ENCODE measurements around the gene ZER1. TPM values are rescaled to one million over a fixed set of nuclear protein-coding genes. Genes with fewer than 3 reads are reported as not detected.

ZER1 gene
- total RNA-seq, 1 experiment from 2014 or later: 28.6 TPM

DNA sequence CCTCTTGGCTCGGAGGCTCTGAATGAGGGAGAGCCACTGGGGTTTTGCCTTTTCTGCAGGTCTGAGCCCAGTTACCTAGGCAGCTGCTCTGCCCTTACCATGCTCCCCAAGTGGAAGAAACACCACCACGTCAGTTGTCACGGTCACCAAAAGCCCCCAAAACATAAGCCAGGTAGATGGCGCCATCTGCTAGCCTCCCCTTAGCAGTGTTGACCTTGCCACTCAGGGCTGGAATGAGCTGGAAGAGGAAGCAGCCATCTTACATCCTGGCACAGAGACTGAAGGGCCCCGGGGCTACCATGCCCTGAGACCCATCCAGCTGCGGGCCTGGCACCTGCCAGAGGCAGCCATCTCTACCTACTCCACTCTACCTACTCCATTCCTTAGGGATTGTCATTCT, 7.4 kb downstream of the ZER1 start:
- TF ChIP-seq, protein P1, sequence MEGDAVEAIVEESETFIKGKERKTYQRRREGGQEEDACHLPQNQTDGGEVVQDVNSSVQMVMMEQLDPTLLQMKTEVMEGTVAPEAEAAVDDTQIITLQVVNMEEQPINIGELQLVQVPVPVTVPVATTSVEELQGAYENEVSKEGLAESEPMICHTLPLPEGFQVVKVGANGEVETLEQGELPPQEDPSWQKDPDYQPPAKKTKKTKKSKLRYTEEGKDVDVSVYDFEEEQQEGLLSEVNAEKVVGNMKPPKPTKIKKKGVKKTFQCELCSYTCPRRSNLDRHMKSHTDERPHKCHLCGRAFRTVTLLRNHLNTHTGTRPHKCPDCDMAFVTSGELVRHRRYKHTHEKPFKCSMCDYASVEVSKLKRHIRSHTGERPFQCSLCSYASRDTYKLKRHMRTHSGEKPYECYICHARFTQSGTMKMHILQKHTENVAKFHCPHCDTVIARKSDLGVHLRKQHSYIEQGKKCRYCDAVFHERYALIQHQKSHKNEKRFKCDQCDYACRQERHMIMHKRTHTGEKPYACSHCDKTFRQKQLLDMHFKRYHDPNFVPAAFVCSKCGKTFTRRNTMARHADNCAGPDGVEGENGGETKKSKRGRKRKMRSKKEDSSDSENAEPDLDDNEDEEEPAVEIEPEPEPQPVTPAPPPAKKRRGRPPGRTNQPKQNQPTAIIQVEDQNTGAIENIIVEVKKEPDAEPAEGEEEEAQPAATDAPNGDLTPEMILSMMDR (IDR thresholded peaks at IDR 0.05; ENCODE audit: insufficient read depth in 1 of 2, low read depth in 1 of 2, low read length in 1 of 2, severe bottlenecking in 1 of 2, unreplicated experiment in 1 of 2): no peak
- Mint-ChIP-seq H3K36me3 (ENCODE audit: insufficient read depth, unreplicated experiment) (peaks cover 7% of the 10 kb centered on the region), H3K9me3 (ENCODE audit: unreplicated experiment) (no peaks in the 10 kb centered on the region), H3K27me3 (ENCODE audit: insufficient read depth, unreplicated experiment) (no peaks in the 10 kb centered on the region), H3K27ac (ENCODE audit: unreplicated experiment) (no peak overlapping the region), H3K4me3 (ENCODE audit: unreplicated experiment) (no peak overlapping the region), H3K4me1 (ENCODE audit: low read depth, unreplicated experiment) (peaks cover 17% of the 10 kb centered on the region)
- intact Hi-C loops (cut with micrococcal nuclease; ENCODE audit: unreplicated experiment): no loop called here
- CTCF ChIA-PET: interaction anchor here (0.8 kb wide), 1 partner anchor 29 kb away, joined by 3 read pairs; no protein-coding TSS in a partner anchor
- Histone ChIP-seq H3K9me3 (no peaks in the 10 kb centered on the region), H3K4me1 (no peaks in the 10 kb centered on the region; the same call in 1 of the 2 replicates), H3K27me3 (replicated peaks; ENCODE audit: control insufficient read depth, insufficient read depth, low read length) (no peaks in the 10 kb centered on the region), H3K4me3 (ENCODE audit: low read depth, low read length) (no peak overlapping the region), H3K36me3 (ENCODE audit: control insufficient read depth, insufficient read depth, low read length) (no peaks in the 10 kb centered on the region)
- POLR2A ChIA-PET: interaction anchor here (0.5 to 0.6 kb wide), 2 partner anchors 53 to 363 kb away, joined by 3 read pairs; no protein-coding TSS in a partner anchor
- no peak for DNase-seq
- no TSS peak for BruUV-seq (replicated peaks)

DNA sequence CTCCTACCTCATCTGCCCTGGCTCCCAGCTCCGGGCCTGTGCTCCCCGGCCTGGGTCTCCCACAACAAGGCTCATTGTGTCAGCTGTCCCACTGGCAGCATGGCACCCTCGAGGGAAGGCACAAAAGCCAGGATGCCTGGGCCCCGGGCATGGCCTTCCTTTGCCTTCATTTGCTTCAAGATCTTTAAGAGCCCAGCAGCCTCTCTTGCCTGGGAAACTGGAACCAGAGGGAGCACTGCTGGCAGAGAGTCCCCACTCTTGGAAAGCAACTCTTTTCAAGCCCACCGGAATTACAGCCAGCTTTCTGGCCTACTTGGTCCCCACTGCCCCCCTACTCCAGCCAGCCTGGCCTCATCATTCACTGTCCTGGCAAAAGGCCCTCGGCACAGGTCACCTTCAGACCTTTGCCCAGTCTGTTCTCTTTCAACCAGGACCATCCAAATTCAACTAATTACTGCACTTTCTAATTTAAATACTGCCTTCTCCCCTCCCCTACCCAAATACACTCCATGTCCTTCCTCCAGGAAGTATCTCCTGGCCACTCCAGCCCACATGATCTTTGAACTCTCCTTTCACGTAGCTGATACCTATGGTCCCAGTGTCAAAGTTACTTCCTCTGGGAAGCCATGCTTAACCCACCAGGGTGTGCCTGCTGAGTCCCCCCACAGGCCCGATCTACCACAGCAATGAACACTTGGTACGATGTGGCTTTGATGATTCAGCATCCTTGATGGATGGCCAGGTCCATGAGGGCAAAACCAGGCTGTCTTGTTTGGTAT, 8.9 kb downstream of the ZER1 start:
- H3K36me3 Mint-ChIP-seq (ENCODE audit: insufficient read depth, unreplicated experiment): peaks cover 7% of the 10 kb centered on the region
- TF ChIP-seq, protein P1 (IDR thresholded peaks at IDR 0.05; ENCODE audit: insufficient read depth in 1 of 2, low read depth in 1 of 2, low read length in 1 of 2, severe bottlenecking in 1 of 2, unreplicated experiment in 1 of 2): no peak
- no peak overlapping the region for H3K4me3 Mint-ChIP-seq (ENCODE audit: unreplicated experiment)
- Histone ChIP-seq H3K4me1 (no peaks in the 10 kb centered on the region; the same call in 1 of the 2 replicates), H3K27me3 (replicated peaks; ENCODE audit: control insufficient read depth, insufficient read depth, low read length) (no peaks in the 10 kb centered on the region), H3K4me3 (ENCODE audit: low read depth, low read length) (no peak overlapping the region), H3K36me3 (ENCODE audit: control insufficient read depth, insufficient read depth, low read length) (no peaks in the 10 kb centered on the region), H3K9me3 (no peaks in the 10 kb centered on the region)
- H3K9me3 Mint-ChIP-seq (ENCODE audit: unreplicated experiment): no peaks in the 10 kb centered on the region
- CTCF ChIA-PET: interaction anchor here (1.1 kb wide), 1 partner anchor 55 kb away, joined by 3 read pairs; the partner anchor contains the start of gene ENDOG
- H3K4me1 Mint-ChIP-seq (ENCODE audit: low read depth, unreplicated experiment): peaks cover 17% of the 10 kb centered on the region
- no TSS peak for BruUV-seq (replicated peaks)
- intact Hi-C loops (cut with micrococcal nuclease; ENCODE audit: unreplicated experiment): no loop called here
- no peak for DNase-seq
- POLR2A ChIA-PET: no interaction called here
- peak overlapping the region; percentile 27 for H3K27ac Mint-ChIP-seq (ENCODE audit: unreplicated experiment)
- H3K27me3 Mint-ChIP-seq (ENCODE audit: insufficient read depth, unreplicated experiment): no peaks in the 10 kb centered on the region

DNA sequence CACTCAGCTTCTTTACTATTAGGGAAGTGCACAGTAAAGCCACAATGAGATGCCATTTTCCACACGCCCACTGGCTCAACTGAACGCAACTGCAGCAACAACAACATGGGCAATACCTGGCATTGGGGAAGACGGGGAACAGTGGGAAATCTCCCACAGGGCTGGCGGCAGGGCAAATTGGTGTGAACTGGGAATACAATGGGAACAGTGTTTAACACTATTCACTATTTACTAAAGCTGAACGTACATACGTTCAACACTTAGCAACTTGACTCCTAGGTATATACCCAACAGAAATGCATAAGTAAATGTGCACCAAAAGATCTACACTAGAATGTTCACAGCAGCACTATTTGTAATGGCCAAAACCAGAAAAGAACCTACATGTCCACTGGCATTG, 14.1 kb downstream of the ZER1 start:
- H3K36me3 ChIP-seq (ENCODE audit: control insufficient read depth, insufficient read depth, low read length): peaks cover 1% of the 10 kb centered on the region; the same call in 1 of the 2 replicates
- H3K4me3 Mint-ChIP-seq (ENCODE audit: unreplicated experiment): no peak overlapping the region
- H3K9me3 Mint-ChIP-seq (ENCODE audit: unreplicated experiment): no peaks in the 10 kb centered on the region
- no peak overlapping the region for H3K27ac Mint-ChIP-seq (ENCODE audit: unreplicated experiment)
- BruUV-seq (replicated peaks): no TSS peak
- no peaks in the 10 kb centered on the region for H3K27me3 ChIP-seq (replicated peaks; ENCODE audit: control insufficient read depth, insufficient read depth, low read length)
- TF ChIP-seq, protein P1 (IDR thresholded peaks at IDR 0.05; ENCODE audit: insufficient read depth in 1 of 2, low read depth in 1 of 2, low read length in 1 of 2, severe bottlenecking in 1 of 2, unreplicated experiment in 1 of 2): no peak
- peaks cover 1% of the 10 kb centered on the region for H3K4me1 Mint-ChIP-seq (ENCODE audit: low read depth, unreplicated experiment)
- no peak overlapping the region for H3K4me3 ChIP-seq (ENCODE audit: low read depth, low read length)
- no peaks in the 10 kb centered on the region for H3K36me3 Mint-ChIP-seq (ENCODE audit: insufficient read depth, unreplicated experiment)
- CTCF ChIA-PET: no interaction called here
- no peaks in the 10 kb centered on the region; the same call in 1 of the 2 replicates for H3K4me1 ChIP-seq
- POLR2A ChIA-PET: no interaction called here
- no peaks in the 10 kb centered on the region for H3K27me3 Mint-ChIP-seq (ENCODE audit: insufficient read depth, unreplicated experiment)
- no peaks in the 10 kb centered on the region for H3K9me3 ChIP-seq
- intact Hi-C loops (cut with micrococcal nuclease; ENCODE audit: unreplicated experiment): no loop called here
- no peak for DNase-seq
